Ovary (tissue), 9 donors: ENCODE measurements around the gene TGM2. TPM values are rescaled to one million over a fixed set of nuclear protein-coding genes. Genes with fewer than 3 reads are reported as not detected.

Experiments used
- DNase-seq, 5 donors: peaks; one replicate each; pipeline ENCODE4 v3.0.0-alpha.2; 2019 to 2020
- H3K27ac ChIP-seq, 2 donors: fragments of 200-600 bp; one replicate each; pipeline versions ENCODE4 v1.5.1 to v1.8.0; 2019 to 2022
- H3K27me3 ChIP-seq: fragments of 200-600 bp; one replicate; pipeline ENCODE4 v1.8.0; 2022
- H3K36me3 ChIP-seq: fragments of 200-600 bp; sonication (generic); one replicate; pipeline ENCODE4 v1.5.1; 2019
- H3K4me1 ChIP-seq: one replicate; pipeline ENCODE4 v1.8.1; 2013; ENCODE audit warnings: mild to moderate bottlenecking, moderate library complexity; ENCODE audit not compliant: insufficient read depth
- H3K4me3 ChIP-seq: fragments of 200-600 bp; sonication (generic); one replicate; pipeline ENCODE4 v1.5.1; 2017
- H3K9me3 ChIP-seq, 2 donors: fragments of 200-600 bp in 1 of 2; sonication (generic) in 1 of 2; one replicate each; pipeline versions ENCODE4 v1.5.1 to v1.8.1; 2013 to 2019; ENCODE audit warnings: mild to moderate bottlenecking in 1 of 2, moderate library complexity in 1 of 2
- EP300 ChIP-seq: sonication (generic); formaldehyde crosslinking; IDR thresholded peaks from one replicate; pipeline ENCODE4 v1.6.1; 2017; ENCODE audit warnings: antibody characterized with exemption
- POLR2A ChIP-seq: fragments of 450-650 bp; IDR thresholded peaks from one replicate; pipeline ENCODE4 v1.6.1; 2017; ENCODE audit warnings: antibody characterized with exemption, mild to moderate bottlenecking, moderate library complexity
- WGBS, 3 donors: extraction: QIAGEN DNeasy Blood & Tissue Kit in 1 of 3; methylation state at CpG; one replicate each; pipeline versions ENCODE4 v1.1.5 to v1.1.7; 2013 to 2017; 5-methylcytosine and 5-hydroxymethylcytosine counted together
- intact Hi-C, 4 donors: fragments of 100-400 bp; cut with DNase I; formaldehyde crosslinking; loops; one replicate each; pipeline versions ENCODE4 v1.11.0 to v1.15.1; 2022 to 2023
- polyA plus RNA-seq, 2 donors: library from polyadenylated mRNA; stranded (reverse); fragments of 200-250 nt in 1 of 2; fragments of 350-450 nt in 1 of 2; fragmentation: Illumina TruSeq in 1 of 2; extraction: RNeasy Lipid Tissue Mini Kit (QIAGEN cat#74804) in 1 of 2; gene quantifications; one replicate each; pipeline ENCODE4 v1.2.3, GENCODE V29; 2013 to 2014
- total RNA-seq, 7 donors: library from RNA; depleted of rRNA in 2 of 7; stranded (reverse); fragments of >200 nt in 2 of 7; fragmentation: NEBNext Ultra II Directional in 3 of 7; extraction: Animal tissue kit (Norgen Biotek cat#: 25700) in 3 of 7; gene quantifications; one replicate each; pipeline versions ENCODE4 v1.1.0 to v1.2.4, GENCODE V29; 2016 to 2023
- TF ChIP-seq, protein P1 (sequence below), 3 donors: fragments of 450-650 bp in 2 of 3; fragments of 200-600 bp in 1 of 3; IDR thresholded peaks; one replicate each; pipeline versions ENCODE4 v1.5.1 to v1.8.0; 2016 to 2022; ENCODE audit warnings: antibody characterized with exemption in 3 of 3, mild to moderate bottlenecking in 1 of 3
- donor health status: DM: no; HTN: no; CAD: no; lungs with moderate emphysema.
- donor health status: DM: no; HTN: no; CAD: no.
- donor health status: Bipolar disorder and iron deficiency.
- donor health status: DM: yes; HTN: yes; CAD: no.
- donor health status: DM: no; HTN: no; CAD: no.
- donor health status: DM: yes; HTN: yes; CAD: no.

The TGM2 gene
- total and polyA plus RNA-seq, 9 donors: 15.0 to 320 (median 52.8) TPM

DNA sequence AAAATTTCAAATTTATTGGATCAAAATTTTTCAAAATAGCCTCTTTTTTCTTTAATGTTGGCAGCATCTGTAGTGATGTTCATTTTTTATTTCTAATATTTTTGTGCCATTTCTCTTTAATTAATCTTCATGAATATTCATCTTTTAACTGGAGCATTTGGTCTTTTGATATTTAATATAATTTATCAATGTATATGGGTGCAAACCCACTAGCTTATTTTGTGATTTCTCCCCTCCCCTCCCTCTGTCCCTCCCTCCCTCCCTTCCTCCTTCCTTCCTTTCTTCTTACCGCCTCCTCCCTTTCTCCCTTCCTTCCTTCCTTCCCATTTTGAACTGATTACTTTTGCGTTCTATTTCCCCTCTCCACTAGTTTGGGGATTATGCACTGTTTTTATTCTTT lies 49.2 kb downstream of the TGM2 start:
- H3K4me3 ChIP-seq: no peak overlapping the region
- no peaks in the 10 kb centered on the region for H3K9me3 ChIP-seq
- 72 to 76% (median 73%) methylated on average over 2 of the region's 2 CpGs for WGBS, 3 donors
- no peaks in the 10 kb centered on the region for H3K36me3 ChIP-seq
- no peak for DNase-seq
- intact Hi-C loops: no loop called here
- no peaks in the 10 kb centered on the region for H3K27me3 ChIP-seq
- TF ChIP-seq POLR2A (no peak), EP300 (no peak)
- TF ChIP-seq, protein P1, sequence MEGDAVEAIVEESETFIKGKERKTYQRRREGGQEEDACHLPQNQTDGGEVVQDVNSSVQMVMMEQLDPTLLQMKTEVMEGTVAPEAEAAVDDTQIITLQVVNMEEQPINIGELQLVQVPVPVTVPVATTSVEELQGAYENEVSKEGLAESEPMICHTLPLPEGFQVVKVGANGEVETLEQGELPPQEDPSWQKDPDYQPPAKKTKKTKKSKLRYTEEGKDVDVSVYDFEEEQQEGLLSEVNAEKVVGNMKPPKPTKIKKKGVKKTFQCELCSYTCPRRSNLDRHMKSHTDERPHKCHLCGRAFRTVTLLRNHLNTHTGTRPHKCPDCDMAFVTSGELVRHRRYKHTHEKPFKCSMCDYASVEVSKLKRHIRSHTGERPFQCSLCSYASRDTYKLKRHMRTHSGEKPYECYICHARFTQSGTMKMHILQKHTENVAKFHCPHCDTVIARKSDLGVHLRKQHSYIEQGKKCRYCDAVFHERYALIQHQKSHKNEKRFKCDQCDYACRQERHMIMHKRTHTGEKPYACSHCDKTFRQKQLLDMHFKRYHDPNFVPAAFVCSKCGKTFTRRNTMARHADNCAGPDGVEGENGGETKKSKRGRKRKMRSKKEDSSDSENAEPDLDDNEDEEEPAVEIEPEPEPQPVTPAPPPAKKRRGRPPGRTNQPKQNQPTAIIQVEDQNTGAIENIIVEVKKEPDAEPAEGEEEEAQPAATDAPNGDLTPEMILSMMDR (IDR thresholded peaks at IDR 0.05): no peak
- no peak overlapping the region for H3K27ac ChIP-seq
- H3K4me1 ChIP-seq: no peaks in the 10 kb centered on the region

DNA sequence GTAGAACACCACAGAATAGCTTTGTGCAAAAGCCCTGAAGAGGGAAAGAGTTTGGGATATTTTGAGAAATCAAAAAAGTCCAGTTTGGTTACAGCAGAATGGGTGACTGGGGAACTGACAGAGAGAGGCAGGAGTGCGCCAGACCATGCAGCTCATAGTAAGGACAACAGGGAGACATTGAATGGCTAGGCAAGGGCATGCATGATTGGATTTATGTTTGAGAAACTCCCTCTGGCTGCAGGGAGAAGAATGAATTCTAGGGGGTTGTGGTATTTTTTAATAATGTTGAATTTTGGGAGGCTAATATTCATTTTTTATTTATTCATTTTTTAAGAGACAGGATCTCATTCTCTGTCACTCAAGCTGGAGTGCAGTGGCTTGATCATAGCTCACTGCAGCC lies 49.9 kb downstream of the TGM2 start:
- 93 to 98% (median 97%) methylated on average over 1 of the region's 1 CpG for WGBS, 3 donors
- no peak overlapping the region for H3K4me3 ChIP-seq
- no peaks in the 10 kb centered on the region for H3K36me3 ChIP-seq
- no peak overlapping the region for H3K27ac ChIP-seq
- H3K9me3 ChIP-seq: no peaks in the 10 kb centered on the region
- no peak for DNase-seq
- intact Hi-C loops: no loop called here
- TF ChIP-seq EP300: no peak
- TF ChIP-seq, protein P1 (IDR thresholded peaks at IDR 0.05): no peak
- TF ChIP-seq POLR2A: no peak
- H3K27me3 ChIP-seq: no peaks in the 10 kb centered on the region
- no peaks in the 10 kb centered on the region for H3K4me1 ChIP-seq

DNA sequence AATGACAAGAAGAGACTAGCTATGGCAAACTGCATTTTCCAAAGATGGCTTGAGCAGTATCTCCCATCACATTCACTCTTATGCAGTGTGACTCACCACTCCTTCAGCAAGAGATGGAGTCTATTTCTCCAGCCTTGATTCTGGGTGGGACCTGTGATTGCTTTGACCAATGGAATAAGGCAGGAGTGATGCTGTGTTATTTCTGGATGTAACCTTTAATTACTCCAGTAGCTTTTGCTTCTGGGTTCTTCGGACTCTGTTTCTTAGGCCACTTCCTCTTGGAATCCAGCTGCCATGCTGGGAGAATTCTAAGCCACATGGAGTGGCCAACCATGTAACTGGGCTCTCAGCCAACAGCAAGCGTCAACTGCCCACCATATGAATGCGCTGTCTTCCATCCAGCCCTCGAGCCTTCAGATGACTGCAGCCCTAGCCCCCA lies 50.7 kb downstream of the TGM2 start:
- no peak overlapping the region for H3K4me3 ChIP-seq
- H3K36me3 ChIP-seq: no peaks in the 10 kb centered on the region
- DNase-seq: no peak
- no peaks in the 10 kb centered on the region for H3K9me3 ChIP-seq
- H3K4me1 ChIP-seq: no peaks in the 10 kb centered on the region
- 89 to 92% (median 90%) methylated on average over 4 of the region's 4 CpGs for WGBS, 3 donors
- H3K27me3 ChIP-seq: no peaks in the 10 kb centered on the region
- intact Hi-C loops: no loop called here
- H3K27ac ChIP-seq: no peak overlapping the region
- TF ChIP-seq EP300 (no peak), POLR2A (no peak)
- TF ChIP-seq, protein P1 (IDR thresholded peaks at IDR 0.05): no peak

DNA sequence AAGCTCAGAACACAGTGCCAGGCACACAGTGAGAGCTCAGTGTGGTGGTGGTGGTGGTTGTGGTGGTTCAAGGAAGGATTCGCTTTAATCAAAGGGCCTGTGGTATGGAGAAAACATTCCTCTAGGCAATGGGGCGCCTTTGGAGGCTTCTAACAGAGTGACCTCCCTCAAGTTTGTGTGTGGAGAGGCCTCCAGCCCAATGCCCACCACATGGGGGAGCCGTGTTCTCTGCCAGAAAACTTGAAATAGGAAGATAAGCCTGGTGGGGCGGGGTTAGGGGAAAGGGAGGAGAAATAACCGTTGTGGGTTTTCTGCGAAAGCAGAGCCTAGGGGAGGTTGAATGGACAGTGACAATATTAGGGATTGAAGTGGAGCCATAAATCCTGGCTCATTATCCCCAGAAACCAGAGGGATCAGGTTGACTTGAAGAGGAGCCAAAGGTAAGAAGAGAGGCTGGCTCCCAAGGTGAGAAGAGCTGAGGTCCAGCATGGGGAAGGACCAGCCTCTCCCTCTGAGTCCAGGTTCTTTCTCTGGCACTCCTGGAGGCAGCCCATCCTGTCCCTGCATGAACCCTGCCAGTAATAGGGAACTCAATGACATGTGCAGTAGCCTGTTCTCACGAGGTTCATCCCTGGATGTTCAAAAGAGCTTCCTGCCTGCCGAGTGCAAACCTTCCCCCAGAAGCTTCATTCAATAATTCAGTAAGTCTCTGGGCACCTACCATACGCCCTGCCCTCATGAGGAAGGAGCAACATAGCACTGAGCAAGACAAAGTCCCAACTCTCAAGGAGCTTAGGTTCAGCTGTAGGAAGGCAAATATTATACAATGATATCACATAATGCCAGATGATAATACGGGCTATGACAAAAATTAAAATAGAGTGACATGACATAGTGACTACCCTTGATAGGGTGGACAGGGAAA lies 51.4 kb downstream of the TGM2 start:
- intact Hi-C loops: no loop called here
- Histone ChIP-seq H3K36me3 (no peaks in the 10 kb centered on the region), H3K4me3 (no peak overlapping the region), H3K9me3 (no peaks in the 10 kb centered on the region), H3K27me3 (no peaks in the 10 kb centered on the region), H3K27ac (no peak overlapping the region), H3K4me1 (peaks cover 2% of the 10 kb centered on the region)
- 71 to 78% (median 72%) methylated on average over 10 of the region's 10 CpGs for WGBS, 3 donors
- TF ChIP-seq EP300 (no peak), POLR2A (no peak)
- TF ChIP-seq, protein P1 (IDR thresholded peaks at IDR 0.05): no peak
- no peak for DNase-seq
